ENCODE results near the gene AGPAT4. TPM values are rescaled to one million over a fixed set of nuclear protein-coding genes. Genes with fewer than 3 reads are reported as not detected.

The AGPAT4 gene
- polyA plus RNA-seq, 1 of the 3 experiments (the other 2 are of a cell fraction): 3.9 TPM

DNA sequence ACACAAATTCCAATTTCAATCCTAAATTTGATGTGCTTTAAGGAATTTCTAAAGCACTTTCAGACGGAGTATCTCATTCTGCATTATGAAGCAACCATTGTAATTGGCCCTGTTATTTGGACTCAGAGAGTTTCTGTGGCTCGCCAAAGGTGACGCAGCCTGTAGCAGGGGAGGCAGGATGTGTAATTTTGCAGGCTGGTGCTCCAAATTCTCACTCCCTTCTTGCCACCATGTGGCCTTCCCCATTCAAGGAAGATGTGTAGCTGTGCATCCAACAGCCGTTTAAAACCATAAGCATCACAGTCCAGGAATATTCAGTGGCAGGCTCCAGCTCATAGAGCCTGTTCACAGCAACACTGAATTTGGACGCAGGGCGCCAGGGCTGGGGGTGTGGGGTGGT is 45.8 kb downstream of the AGPAT4 start:
- Histone ChIP-seq H3K4me1 (ENCODE audit: control insufficient read depth in 1 of 2, insufficient read depth in 2 of 2, low read depth in 1 of 2, low read length in 1 of 2) (peaks cover 0 to 11% of the 10 kb centered on the region in 2 experiments; a peak in 3 of 4 replicates), H4K20me1 (ENCODE audit: insufficient read depth) (no peaks in the 10 kb centered on the region), H3K27ac (ENCODE audit: low read depth in 2 of 2, low read length in 1 of 2) (peak overlapping the region; percentile 17 to 90; a peak in 3 of 4 replicates), H2AFZ (ENCODE audit: low read depth) (no peak overlapping the region), H3K79me2 (ENCODE audit: insufficient read depth) (no peaks in the 10 kb centered on the region), H3K9me3 (no peaks in the 10 kb centered on the region), H3K27me3 (ENCODE audit: insufficient read depth) (no peaks in the 10 kb centered on the region), H3F3A (replicated peaks; ENCODE audit: insufficient read depth) (peaks cover 15% of the 10 kb centered on the region), H3K9ac (no peak overlapping the region; the same call in 1 of the 2 replicates), H3K4me2 (peak overlapping the region; percentile 73; the same call in 1 of the 2 replicates), H3K36me3 (replicated peaks in 1 of 2; ENCODE audit: control insufficient read depth in 1 of 2, insufficient read depth in 2 of 2, low read length in 1 of 2) (peaks cover 0 to 12% of the 10 kb centered on the region in 2 experiments), H3K9me2 (no peaks in the 10 kb centered on the region), H3K4me3 (ENCODE audit: low read depth in 2 of 2, low read length in 1 of 2) (0 out of 4 replicates have a peak overlapping the region, but pooled peaks of 1 of the 2 experiments have one; percentile 33)
- DNase-seq: no peak
- WGBS (ENCODE audit: low lambda C conversion rate): 97% methylated on average over 6 of the region's 6 CpGs
- POLR2A ChIA-PET: no interaction called here
- TF ChIP-seq NRF1 (IDR thresholded peaks at IDR 0.05; ENCODE audit: low read depth, low read length) (no peak), TCF12 (IDR thresholded peaks at IDR 0.05) (no peak), RXRA (IDR thresholded peaks at IDR 0.05; ENCODE audit: borderline replicate concordance, low read depth) (no peak), CHD2 (IDR thresholded peaks at IDR 0.05; ENCODE audit: low read length, partially characterized antibody) (no peak), JUND (IDR thresholded peaks at IDR 0.05) (no peak), SMC3 (IDR thresholded peaks at IDR 0.05; ENCODE audit: low read depth, low read length) (no peak), RFX5 (IDR thresholded peaks at IDR 0.05; ENCODE audit: low read length) (no peak), EZH2phosphoT487 (IDR thresholded peaks at IDR 0.05; ENCODE audit: borderline replicate concordance, low read depth) (no peak), RAD21 (IDR thresholded peaks at IDR 0.05; ENCODE audit: low read length) (no peak), POLR2AphosphoS5 (IDR thresholded peaks at IDR 0.05; ENCODE audit: low read depth, low read length) (no peak), RCOR1 (IDR thresholded peaks at IDR 0.05; ENCODE audit: low read length) (no peak), TAF1 (IDR thresholded peaks at IDR 0.05; ENCODE audit: borderline replicate concordance, low read depth, low read length) (no peak), FOXM1 (IDR thresholded peaks at IDR 0.05; ENCODE audit: low read depth) (no peak), GATA2 (CRISPR knock-in tag; IDR thresholded peaks at IDR 0.05) (no peak), FOXJ3 (CRISPR knock-in tag; IDR thresholded peaks at IDR 0.05) (no peak)
- TF ChIP-seq, protein P1, sequence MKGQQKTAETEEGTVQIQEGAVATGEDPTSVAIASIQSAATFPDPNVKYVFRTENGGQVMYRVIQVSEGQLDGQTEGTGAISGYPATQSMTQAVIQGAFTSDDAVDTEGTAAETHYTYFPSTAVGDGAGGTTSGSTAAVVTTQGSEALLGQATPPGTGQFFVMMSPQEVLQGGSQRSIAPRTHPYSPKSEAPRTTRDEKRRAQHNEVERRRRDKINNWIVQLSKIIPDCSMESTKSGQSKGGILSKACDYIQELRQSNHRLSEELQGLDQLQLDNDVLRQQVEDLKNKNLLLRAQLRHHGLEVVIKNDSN (IDR thresholded peaks at IDR 0.05; ENCODE audit: borderline replicate concordance, low read depth): no peak
- TF ChIP-seq, protein P2, sequence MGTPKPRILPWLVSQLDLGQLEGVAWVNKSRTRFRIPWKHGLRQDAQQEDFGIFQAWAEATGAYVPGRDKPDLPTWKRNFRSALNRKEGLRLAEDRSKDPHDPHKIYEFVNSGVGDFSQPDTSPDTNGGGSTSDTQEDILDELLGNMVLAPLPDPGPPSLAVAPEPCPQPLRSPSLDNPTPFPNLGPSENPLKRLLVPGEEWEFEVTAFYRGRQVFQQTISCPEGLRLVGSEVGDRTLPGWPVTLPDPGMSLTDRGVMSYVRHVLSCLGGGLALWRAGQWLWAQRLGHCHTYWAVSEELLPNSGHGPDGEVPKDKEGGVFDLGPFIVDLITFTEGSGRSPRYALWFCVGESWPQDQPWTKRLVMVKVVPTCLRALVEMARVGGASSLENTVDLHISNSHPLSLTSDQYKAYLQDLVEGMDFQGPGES (IDR thresholded peaks at IDR 0.05; ENCODE audit: low read depth, low read length): no peak
- TF ChIP-seq, protein P3, sequence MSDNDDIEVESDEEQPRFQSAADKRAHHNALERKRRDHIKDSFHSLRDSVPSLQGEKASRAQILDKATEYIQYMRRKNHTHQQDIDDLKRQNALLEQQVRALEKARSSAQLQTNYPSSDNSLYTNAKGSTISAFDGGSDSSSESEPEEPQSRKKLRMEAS (IDR thresholded peaks at IDR 0.05; ENCODE audit: low read depth): no peak
- TF ChIP-seq, protein P4, sequence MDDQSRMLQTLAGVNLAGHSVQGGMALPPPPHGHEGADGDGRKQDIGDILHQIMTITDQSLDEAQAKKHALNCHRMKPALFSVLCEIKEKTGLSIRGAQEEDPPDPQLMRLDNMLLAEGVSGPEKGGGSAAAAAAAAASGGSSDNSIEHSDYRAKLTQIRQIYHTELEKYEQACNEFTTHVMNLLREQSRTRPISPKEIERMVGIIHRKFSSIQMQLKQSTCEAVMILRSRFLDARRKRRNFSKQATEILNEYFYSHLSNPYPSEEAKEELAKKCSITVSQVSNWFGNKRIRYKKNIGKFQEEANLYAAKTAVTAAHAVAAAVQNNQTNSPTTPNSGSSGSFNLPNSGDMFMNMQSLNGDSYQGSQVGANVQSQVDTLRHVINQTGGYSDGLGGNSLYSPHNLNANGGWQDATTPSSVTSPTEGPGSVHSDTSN (IDR thresholded peaks at IDR 0.05): no peak
- CTCF ChIA-PET: interaction anchor here (1.3 kb wide), 1 partner anchor 143 kb away, joined by 4 read pairs; no protein-coding TSS in a partner anchor
